H1 (cell line): ENCODE data around the gene RGCC. TPM values are rescaled to one million over a fixed set of nuclear protein-coding genes. Genes with fewer than 3 reads are reported as not detected.

Source experiments
- CTCF ChIA-PET: fragments of 300-600 bp; sonication (Branson Sonifier 250); formaldehyde crosslinking; loops from one replicate; lab custom pipeline; 2021; ENCODE audit not compliant: partially characterized antibody; lab: Charles Lee
- POLR2A ChIA-PET: fragments of 300-600 bp; sonication (Branson Sonifier 250); formaldehyde crosslinking; loops from one replicate; lab custom pipeline; 2021; ENCODE audit warnings: inconsistent platforms; ENCODE audit not compliant: partially characterized antibody; lab: Charles Lee
- DNase-seq, 2 experiments: peaks; one replicate each; pipeline versions ENCODE4 v3.0.0 to v3.0.0-alpha.2; 2010 to 2022; ENCODE audit warnings: low spot score in 2 of 2, low read depth in 1 of 2, mixed read lengths in 1 of 2
- FAIRE-seq: peaks from 2 replicates; lab custom pipeline; 2011; peaks lifted over from hg19 to GRCh38; lab: Jason Lieb, UNC
- H2AFZ ChIP-seq: 2 replicates; pipeline ENCODE4 v1.8.1; 2012; ENCODE audit warnings: low read length, inconsistent platforms
- H2AK5ac ChIP-seq: 2 replicates; pipeline ENCODE4 v1.6.1; 2013; ENCODE audit warnings: low read depth, low read length
- H2BK120ac ChIP-seq: replicated peaks from 2 replicates; pipeline ENCODE3; 2013; ENCODE audit warnings: low read depth, low read length, inconsistent platforms
- H2BK12ac ChIP-seq: 2 replicates; pipeline ENCODE4 v1.6.1; 2013; ENCODE audit warnings: low read depth, low read length
- H2BK15ac ChIP-seq: 2 replicates; pipeline ENCODE4 v1.6.1; 2013; ENCODE audit warnings: low read length
- H2BK20ac ChIP-seq: 2 replicates; pipeline ENCODE4 v1.6.1; 2013; ENCODE audit warnings: low read length
- H2BK5ac ChIP-seq: 2 replicates; pipeline ENCODE4 v1.6.1; 2013; ENCODE audit warnings: low read depth, low read length
- H3K14ac ChIP-seq: 2 replicates; pipeline ENCODE4 v1.6.1; 2013; ENCODE audit warnings: inconsistent platforms; ENCODE audit not compliant: insufficient read length
- H3K18ac ChIP-seq: 2 replicates; pipeline ENCODE4 v1.6.1; 2013; ENCODE audit warnings: low read length; ENCODE audit errors: extremely low read depth
- H3K23ac ChIP-seq: 2 replicates; pipeline ENCODE4 v1.6.1; 2013; ENCODE audit warnings: inconsistent platforms; ENCODE audit not compliant: insufficient read length
- H3K23me2 ChIP-seq: 2 replicates; pipeline ENCODE4 v1.6.1; 2013; ENCODE audit warnings: low read depth, low read length
- H3K27ac ChIP-seq: 2 replicates; pipeline ENCODE4 v1.6.1; 2011; ENCODE audit warnings: low read depth, low read length, inconsistent platforms
- H3K27me3 ChIP-seq, 4 experiments: replicated peaks in 1 of 4; 1 replicate in 1 of 4; 2 replicates in 3 of 4; pipeline versions ENCODE4 v1.6.1 to v1.8.1; 2011 to 2013; ENCODE audit warnings: low read length in 3 of 4, mild to moderate bottlenecking in 3 of 4, inconsistent platforms in 2 of 4, mixed read lengths in 2 of 4, moderate library complexity in 1 of 4; ENCODE audit not compliant: control insufficient read depth in 3 of 4, insufficient read depth in 3 of 4; ENCODE audit errors: extremely low read depth in 1 of 4
- H3K36me3 ChIP-seq, 4 experiments: 2 replicates each; pipeline versions ENCODE4 v1.6.1 to v1.8.1; 2011 to 2013; ENCODE audit warnings: mild to moderate bottlenecking in 4 of 4, low read length in 3 of 4, moderate library complexity in 2 of 4, control low read depth in 1 of 4, inconsistent platforms in 1 of 4; ENCODE audit not compliant: insufficient read depth in 4 of 4, control insufficient read depth in 2 of 4
- H3K4ac ChIP-seq: replicated peaks from 2 replicates; pipeline ENCODE3; 2013; ENCODE audit warnings: low read length, low read depth, mixed read lengths, inconsistent platforms; ENCODE audit not compliant: insufficient read length
- H3K4me1 ChIP-seq, 4 experiments: replicated peaks in 1 of 4; 1 replicate in 1 of 4; 2 replicates in 3 of 4; pipeline versions ENCODE4 v1.6.1 to v1.8.1; 2011 to 2013; ENCODE audit warnings: low read length in 3 of 4, inconsistent platforms in 2 of 4, mixed read lengths in 1 of 4; ENCODE audit not compliant: insufficient read depth in 4 of 4, control insufficient read depth in 3 of 4
- H3K4me2 ChIP-seq, 2 experiments: 2 replicates each; pipeline versions ENCODE4 v1.6.1 to v1.8.1; 2011 to 2013; ENCODE audit warnings: low read depth in 2 of 2, low read length in 2 of 2, control low read depth in 1 of 2, inconsistent platforms in 1 of 2, mild to moderate bottlenecking in 1 of 2; ENCODE audit not compliant: insufficient read depth in 1 of 2
- H3K4me3 ChIP-seq, 4 experiments: fragments of 200-600, 300-600 bp in 1 of 4; sonication (generic), shearing (Covaris generic), sonication (Bioruptor Twin) in 1 of 4; 2 replicates each; pipeline versions ENCODE4 v1.5.1 to v1.8.1; 2011 to 2016; ENCODE audit warnings: low read length in 4 of 4, low read depth in 3 of 4, control low read depth in 2 of 4, inconsistent platforms in 2 of 4, mild to moderate bottlenecking in 2 of 4, mixed read lengths in 1 of 4, moderate library complexity in 1 of 4; ENCODE audit not compliant: insufficient read depth in 2 of 4; ENCODE audit errors: extremely low read depth in 1 of 4
- H3K56ac ChIP-seq: replicated peaks from 2 replicates; pipeline ENCODE3; 2013; ENCODE audit warnings: low read depth, mild to moderate bottlenecking, mixed read lengths, low read length, inconsistent platforms; ENCODE audit not compliant: insufficient read length
- H3K79me1 ChIP-seq: 2 replicates; pipeline ENCODE4 v1.6.1; 2013; ENCODE audit warnings: low read depth, low read length, control low read depth
- H3K79me2 ChIP-seq, 2 experiments: 2 replicates each; pipeline versions ENCODE4 v1.6.1 to v1.8.1; 2012 to 2013; ENCODE audit warnings: low read length in 2 of 2, mild to moderate bottlenecking in 2 of 2, inconsistent platforms in 1 of 2; ENCODE audit not compliant: insufficient read depth in 2 of 2, control insufficient read depth in 1 of 2
- H3K9ac ChIP-seq, 4 experiments: replicated peaks in 1 of 4; 1 replicate in 1 of 4; 2 replicates in 3 of 4; pipeline versions ENCODE4 v1.6.1 to v1.8.1; 2011 to 2013; ENCODE audit warnings: low read depth in 3 of 4, low read length in 3 of 4, control low read depth in 2 of 4, mild to moderate bottlenecking in 2 of 4, moderate library complexity in 2 of 4, inconsistent platforms in 1 of 4; ENCODE audit errors: extremely low read depth in 1 of 4
- H3K9me3 ChIP-seq, 2 experiments: 2 replicates each; pipeline versions ENCODE4 v1.6.1 to v1.8.1; 2012 to 2013; ENCODE audit warnings: mild to moderate bottlenecking in 2 of 2, moderate library complexity in 2 of 2, control low read depth in 1 of 2, inconsistent platforms in 1 of 2, low read depth in 1 of 2, low read length in 1 of 2, mixed read lengths in 1 of 2; ENCODE audit not compliant: insufficient read depth in 2 of 2
- H4K20me1 ChIP-seq, 2 experiments: replicated peaks in 1 of 2; 2 replicates each; pipeline versions ENCODE3 to v1.8.1; 2011 to 2013; ENCODE audit warnings: inconsistent platforms in 2 of 2, low read length in 2 of 2, mild to moderate bottlenecking in 1 of 2; ENCODE audit not compliant: insufficient read depth in 2 of 2, control insufficient read depth in 1 of 2
- H4K5ac ChIP-seq: 2 replicates; pipeline ENCODE4 v1.6.1; 2013; ENCODE audit warnings: low read length, low read depth, mixed read lengths, inconsistent platforms; ENCODE audit not compliant: insufficient read length
- H4K8ac ChIP-seq: 2 replicates; pipeline ENCODE4 v1.8.0; 2013; ENCODE audit warnings: mild to moderate bottlenecking, moderate library complexity, low read length, inconsistent platforms; ENCODE audit not compliant: insufficient read depth; ENCODE audit errors: extremely low read depth
- H4K91ac ChIP-seq: replicated peaks from 2 replicates; pipeline ENCODE3; 2013; ENCODE audit warnings: low read length, mixed read lengths, inconsistent platforms; ENCODE audit not compliant: insufficient read length
- BCL11A ChIP-seq, 2 experiments: IDR thresholded peaks; one replicate each; pipeline ENCODE4 v1.6.1; 2011; ENCODE audit warnings: low read depth in 2 of 2, low read length in 2 of 2, mild to moderate bottlenecking in 2 of 2
- E2F6 ChIP-seq: IDR thresholded peaks from 2 replicates; pipeline ENCODE4 v1.6.1; 2012; ENCODE audit warnings: inconsistent platforms
- MAFK ChIP-seq: IDR thresholded peaks from 2 replicates; pipeline ENCODE4 v1.6.1; 2012; ENCODE audit warnings: low read depth, mild to moderate bottlenecking, improper control_type of control experiment, low read length
- RBBP5 ChIP-seq: IDR thresholded peaks from 2 replicates; pipeline ENCODE4 v1.7.1; 2012; ENCODE audit warnings: low read depth, mild to moderate bottlenecking, inconsistent platforms, low read length, moderate library complexity, borderline replicate concordance
- RNF2 ChIP-seq: fragments of 200-900, 300-1000 bp; sonication (generic); IDR thresholded peaks from 2 replicates; pipeline ENCODE4 v1.7.1; 2016; ENCODE audit warnings: borderline replicate concordance, low read depth, mild to moderate bottlenecking, antibody characterized with exemption, low read length; ENCODE audit not compliant: poor library complexity, severe bottlenecking; ENCODE audit errors: missing control alignments
- SP1 ChIP-seq: IDR thresholded peaks from 2 replicates; pipeline ENCODE4 v1.6.1; 2011; ENCODE audit warnings: low read depth, low read length
- SRF ChIP-seq: IDR thresholded peaks from 2 replicates; pipeline ENCODE4 v1.6.1; 2011; ENCODE audit warnings: mild to moderate bottlenecking, low read depth, low read length, moderate library complexity
- SUZ12 ChIP-seq: fragments of 200-600 bp; sonication (generic); IDR thresholded peaks from 2 replicates; pipeline ENCODE4 v1.6.1; 2012; ENCODE audit warnings: mild to moderate bottlenecking, inconsistent platforms, low read length, moderate library complexity, mixed read lengths
- TBP ChIP-seq: IDR thresholded peaks from 2 replicates; pipeline ENCODE4 v1.6.1; 2011; ENCODE audit warnings: low read depth, low read length, improper control_type of control experiment
- USF2 ChIP-seq: IDR thresholded peaks from 2 replicates; pipeline ENCODE4 v1.6.1; 2011; ENCODE audit warnings: low read length, improper control_type of control experiment
- WGBS, 2 experiments: shearing (Covaris generic) in 1 of 2; methylation state at CpG; one replicate each; pipeline versions ENCODE4 v1.1.6 to v1.1.7; 2013 to 2015; ENCODE audit warnings: low lambda C conversion rate in 2 of 2, mixed read lengths in 2 of 2, inconsistent platforms in 1 of 2, low coverage in 1 of 2, missing lambda C conversion rate in 1 of 2; ENCODE audit not compliant: insufficient replicate concordance in 2 of 2, insufficient coverage in 1 of 2, insufficient read length in 1 of 2; ENCODE audit errors: extremely low coverage in 1 of 2, missing lambda C conversion rate in 1 of 2; 5-methylcytosine and 5-hydroxymethylcytosine counted together
- polyA plus RNA-seq, 7 experiments: library from polyadenylated mRNA; depleted of rRNA in 3 of 7; stranded (reverse) in 5 of 7; unstranded in 2 of 7; fragments of >200 nt in 5 of 7; fragments of 200-250 nt in 2 of 7; gene quantifications; 1 replicate in 5 of 7; 2 replicates in 1 of 7; 4 replicates in 1 of 7; pipeline versions ENCODE4 v1.2.1 to v1.2.3, GENCODE V29; 2011 to 2013; ENCODE audit warnings: missing spikeins in 2 of 7, mixed read lengths in 2 of 7
- total RNA-seq: library from RNA; stranded (reverse); fragmentation: NEBNext Ultra II Directional; extraction: Animal tissue kit (Norgen Biotek cat#: 25700); gene quantifications from 2 replicates; pipeline ENCODE4 v1.2.1, GENCODE V29; 2021

The RGCC gene
- total and polyA plus RNA-seq, 2 of the 8 experiments (the other 6 are each of a cell fraction or from before 2014, with no cell fraction given), result 0.41 TPM; not detected in 1

GRCh38 chr13:41461527-41462139 is 4.3 kb downstream of the RGCC start:
- Histone ChIP-seq H4K20me1 (peaks cover 3 to 6% of the 10 kb centered on the region in 2 experiments), H2BK20ac (no peak overlapping the region), H3K27ac (no peak overlapping the region), H3K9me3 (no peaks in the 10 kb centered on the region), H3K14ac (no peak overlapping the region), H3K9ac (no peak overlapping the region), H3K18ac (no peak overlapping the region), H3K23ac (no peak overlapping the region), H4K91ac (no peak overlapping the region), H2BK5ac (no peak overlapping the region), H2BK120ac (no peak overlapping the region), H3K36me3 (no peaks in the 10 kb centered on the region), H2BK12ac (no peak overlapping the region), H4K5ac (no peak overlapping the region), H3K79me2 (peaks cover 0 to 3% of the 10 kb centered on the region in 2 experiments; a peak in 2 of 4 replicates), H2AK5ac (no peak overlapping the region), H2BK15ac (no peak overlapping the region), H3K4me1 (peaks cover 0 to 4% (median 2%) of the 10 kb centered on the region in 4 experiments; a peak in 3 of 7 replicates), H3K4me2 (no peak overlapping the region), H3K23me2 (peaks cover 13% of the 10 kb centered on the region; the same call in 1 of the 2 replicates), H4K8ac (no peak overlapping the region), H3K27me3 (peaks cover 22 to 37% (median 30%) of the 10 kb centered on the region in 4 experiments), H3K4me3 (no peak overlapping the region), H3K79me1 (no peaks in the 10 kb centered on the region), H2AFZ (no peak overlapping the region), H3K56ac (no peak overlapping the region), H3K4ac (no peak overlapping the region)
- FAIRE-seq (no peak), DNase-seq (no peak)
- ChIA-PET CTCF (interaction anchor here (1.0 kb wide), 1 partner anchor 26 kb away, joined by 4 read pairs; no protein-coding TSS in a partner anchor), POLR2A (no interaction called here)
- no peak for TF ChIP-seq RNF2
- no peak for TF ChIP-seq SP1
- no peak for TF ChIP-seq MAFK
- TF ChIP-seq USF2, result no peak
- TF ChIP-seq SRF, result no peak
- no peak for TF ChIP-seq E2F6
- no peak for TF ChIP-seq TBP
- no peak for TF ChIP-seq RBBP5
- no peak for TF ChIP-seq BCL11A (IDR thresholded peaks at IDR 0.05; ENCODE audit: low read depth in 2 of 2, low read length in 2 of 2)
- TF ChIP-seq SUZ12, result no peak
- WGBS, 2 experiments, result 93% methylated on average over 3 of the region's 3 CpGs; no CpG with 5 or more reads in 1 of the 2 experiments
